GM18520 (cell line): ENCODE measurements around the gene KDM8.
"Not testable (repeated sequence)": the region's sequence is repeated elsewhere in the genome, so short reads cannot be mapped to it uniquely, and the experiment has no call there.

Experiments used
- ATAC-seq: cut with Tn5 transposase; IDR thresholded peaks from one replicate; pipeline ENCODE4 v1.9.1; 2021; ENCODE audit not compliant: unreplicated experiment

KDM8 gene

GRCh38 chr16:27241658-27242057 lies 38.3 kb downstream of the KDM8 start:
- no peak for ATAC-seq

- no peak for ATAC-seq
Observed at GRCh38 chr16:27242398-27242797, 39.1 kb downstream of the KDM8 start.

- ATAC-seq = no peak
Observed at GRCh38 chr16:27242868-27243590, 39.7 kb downstream of the KDM8 start.

- ATAC-seq = no peak
Observed at GRCh38 chr16:27243725-27244362, 40.5 kb downstream of the KDM8 start.

GRCh38 chr16:27244363-27244755 lies 41.0 kb downstream of the KDM8 start:
- no peak for ATAC-seq

GRCh38 chr16:27245276-27246172 lies 42.2 kb downstream of the KDM8 start:
- ATAC-seq = no peak

- ATAC-seq = no peak
Observed at GRCh38 chr16:27246439-27246838, 43.1 kb downstream of the KDM8 start.

GRCh38 chr16:27247076-27247475 lies 43.8 kb downstream of the KDM8 start:
- ATAC-seq = not testable (repeated sequence)

- no peak for ATAC-seq
Observed at GRCh38 chr16:27248036-27248435, 44.7 kb downstream of the KDM8 start.

- not testable (repeated sequence) for ATAC-seq
Observed at GRCh38 chr16:27248886-27249285, 45.6 kb downstream of the KDM8 start.

- ATAC-seq = no peak
Observed at GRCh38 chr16:27251541-27252205, 48.3 kb downstream of the KDM8 start.

GRCh38 chr16:27252206-27252585 lies 48.9 kb downstream of the KDM8 start:
- ATAC-seq = no peak

- no peak for ATAC-seq
Observed at GRCh38 chr16:27253526-27253930, 50.2 kb downstream of the KDM8 start.

GRCh38 chr16:27254262-27254811 lies 51.0 kb downstream of the KDM8 start:
- peak; percentile 87 for ATAC-seq

GRCh38 chr16:27256861-27257260 lies 53.5 kb downstream of the KDM8 start:
- ATAC-seq = no peak

- ATAC-seq = no peak
Observed at GRCh38 chr16:27257271-27257670, 53.9 kb downstream of the KDM8 start.

- no peak for ATAC-seq
Observed at GRCh38 chr16:27258241-27258734, 55.0 kb downstream of the KDM8 start.

GRCh38 chr16:27259710-27260109 lies 56.4 kb downstream of the KDM8 start:
- ATAC-seq = no peak

- ATAC-seq = not testable (repeated sequence)
Observed at GRCh38 chr16:27262904-27263423, 59.6 kb downstream of the KDM8 start.

- no peak for ATAC-seq
Observed at GRCh38 chr16:27264151-27264550, 60.8 kb downstream of the KDM8 start.
